HG03045 (cell line): Measurements from ENCODE around the gene RAB11FIP3.
A peak's percentile ranks its signal among the peaks of the same experiment; 100 is the strongest.
"Not testable (repeated sequence)": the region's sequence is repeated elsewhere in the genome, so short reads cannot be mapped to it uniquely, and the experiment has no call there.

Source experiments
- ATAC-seq: cut with Tn5 transposase; IDR thresholded peaks from one replicate; pipeline ENCODE4 v1.9.1; 2021; ENCODE audit warnings: mild to moderate bottlenecking, moderate library complexity; ENCODE audit not compliant: unreplicated experiment

The RAB11FIP3 gene, protein sequence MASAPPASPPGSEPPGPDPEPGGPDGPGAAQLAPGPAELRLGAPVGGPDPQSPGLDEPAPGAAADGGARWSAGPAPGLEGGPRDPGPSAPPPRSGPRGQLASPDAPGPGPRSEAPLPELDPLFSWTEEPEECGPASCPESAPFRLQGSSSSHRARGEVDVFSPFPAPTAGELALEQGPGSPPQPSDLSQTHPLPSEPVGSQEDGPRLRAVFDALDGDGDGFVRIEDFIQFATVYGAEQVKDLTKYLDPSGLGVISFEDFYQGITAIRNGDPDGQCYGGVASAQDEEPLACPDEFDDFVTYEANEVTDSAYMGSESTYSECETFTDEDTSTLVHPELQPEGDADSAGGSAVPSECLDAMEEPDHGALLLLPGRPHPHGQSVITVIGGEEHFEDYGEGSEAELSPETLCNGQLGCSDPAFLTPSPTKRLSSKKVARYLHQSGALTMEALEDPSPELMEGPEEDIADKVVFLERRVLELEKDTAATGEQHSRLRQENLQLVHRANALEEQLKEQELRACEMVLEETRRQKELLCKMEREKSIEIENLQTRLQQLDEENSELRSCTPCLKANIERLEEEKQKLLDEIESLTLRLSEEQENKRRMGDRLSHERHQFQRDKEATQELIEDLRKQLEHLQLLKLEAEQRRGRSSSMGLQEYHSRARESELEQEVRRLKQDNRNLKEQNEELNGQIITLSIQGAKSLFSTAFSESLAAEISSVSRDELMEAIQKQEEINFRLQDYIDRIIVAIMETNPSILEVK

DNA sequence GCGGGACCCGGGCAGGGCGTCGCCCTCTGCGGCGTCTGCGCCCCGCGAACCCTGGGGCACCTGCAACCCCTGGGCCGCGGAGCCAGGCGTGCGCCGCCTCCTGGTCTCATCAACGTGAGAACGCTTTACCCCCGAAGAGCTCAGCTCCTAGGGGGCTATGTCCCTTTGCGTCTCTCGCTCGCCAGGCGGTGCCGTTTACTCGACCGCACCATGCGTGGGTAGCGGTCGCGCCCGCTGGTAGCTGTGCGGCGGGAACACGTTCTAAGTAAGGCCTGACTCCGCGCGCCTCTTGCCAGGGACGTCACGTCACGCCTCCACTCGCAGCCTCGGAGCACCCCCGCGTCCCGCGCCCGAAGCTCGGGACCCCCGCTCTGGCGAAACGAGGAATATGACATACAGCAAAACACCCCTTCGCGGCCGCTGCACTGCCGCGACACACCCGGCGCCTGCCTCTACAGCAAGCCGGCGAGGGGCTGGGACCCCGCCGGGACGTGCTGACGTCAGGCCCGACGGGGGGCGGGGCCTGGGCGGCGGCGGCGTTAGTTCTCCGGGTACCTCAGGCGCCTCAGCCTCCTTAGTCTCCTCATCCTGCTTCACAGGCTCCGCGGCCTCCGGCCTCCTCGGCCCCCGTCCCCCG is at the start of gene RAB11FIP3:
Gene RAB11FIP3, plus strand, starts transcription at position 568 of the 637 bp plus-strand sequence. CDS start 358 bp downstream, outside the sequence.
- ATAC-seq, result peak; percentile 88

DNA sequence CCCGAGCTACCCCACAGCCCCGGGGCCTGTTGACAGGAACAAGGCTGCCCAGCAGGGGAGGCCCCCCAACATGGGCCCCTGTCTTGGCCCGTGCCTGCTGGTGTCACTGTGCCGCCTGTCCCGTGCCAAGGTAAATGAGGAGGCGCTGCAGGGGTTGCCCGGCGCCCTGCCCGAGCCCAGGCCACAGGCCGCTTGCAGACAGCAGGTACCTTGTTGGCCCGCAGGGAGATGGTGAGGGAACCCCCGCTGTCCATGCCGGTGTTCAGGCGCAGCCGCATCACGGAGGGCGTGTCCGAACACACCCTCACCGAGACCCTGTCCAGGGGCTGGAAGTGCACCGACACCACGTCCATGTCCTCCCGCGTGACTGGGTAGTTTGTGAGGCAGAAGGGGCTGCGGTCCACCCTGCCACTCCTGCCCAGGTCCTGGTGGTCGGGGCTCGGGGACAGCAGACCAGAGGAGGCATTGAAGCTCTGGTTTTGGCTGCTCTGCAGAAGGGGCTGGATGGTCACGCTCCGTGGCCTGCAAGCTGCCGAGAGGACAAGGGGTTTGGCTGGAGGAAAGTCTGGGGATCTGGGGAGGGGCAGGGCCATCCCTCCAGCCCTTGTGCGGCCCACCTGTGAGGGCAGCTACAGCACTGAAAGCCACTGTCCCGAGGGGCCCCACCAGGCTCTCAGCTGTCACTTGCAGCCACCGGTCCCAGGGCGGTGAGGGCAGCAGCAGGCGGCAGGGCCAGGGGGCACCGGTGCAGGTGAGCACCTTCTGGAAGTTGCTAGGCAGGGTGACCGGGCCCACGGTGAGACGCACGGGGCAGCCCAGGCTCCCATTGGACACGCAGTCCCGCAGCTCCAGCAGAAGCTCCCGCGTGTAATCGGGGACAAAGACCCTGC is 49.3 kb upstream of the RAB11FIP3 start:
- ATAC-seq, result no peak

DNA sequence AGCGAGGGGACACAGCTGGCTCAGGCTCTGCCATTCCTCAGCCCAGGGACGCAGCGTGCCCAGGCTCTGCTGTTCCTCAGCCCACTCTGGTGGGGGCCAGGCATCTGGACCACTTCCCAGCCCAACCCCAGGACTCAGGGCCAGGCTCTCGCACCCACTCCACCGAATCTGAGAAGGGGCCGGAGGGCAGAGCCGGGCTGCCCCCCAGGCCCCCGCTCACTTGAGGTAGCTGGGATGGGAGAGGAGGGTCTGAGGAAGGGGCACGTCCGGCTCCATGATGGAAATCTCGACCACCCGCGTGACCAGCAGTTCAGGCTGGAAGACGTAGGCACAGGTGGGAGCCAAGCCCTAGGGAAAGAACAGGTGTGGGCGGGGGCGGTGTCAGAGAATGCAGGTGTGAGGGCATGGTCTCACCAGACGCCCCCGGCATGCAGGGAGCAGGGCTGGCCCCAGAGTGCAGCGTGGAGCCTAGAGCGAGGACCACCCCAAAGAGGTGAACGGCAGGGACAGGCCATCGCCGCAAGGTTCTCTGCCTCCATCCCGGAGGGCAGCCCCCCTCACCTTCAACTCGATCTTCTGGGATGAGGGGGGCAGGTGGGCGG is 48.5 kb upstream of the RAB11FIP3 start:
- no peak for ATAC-seq

DNA sequence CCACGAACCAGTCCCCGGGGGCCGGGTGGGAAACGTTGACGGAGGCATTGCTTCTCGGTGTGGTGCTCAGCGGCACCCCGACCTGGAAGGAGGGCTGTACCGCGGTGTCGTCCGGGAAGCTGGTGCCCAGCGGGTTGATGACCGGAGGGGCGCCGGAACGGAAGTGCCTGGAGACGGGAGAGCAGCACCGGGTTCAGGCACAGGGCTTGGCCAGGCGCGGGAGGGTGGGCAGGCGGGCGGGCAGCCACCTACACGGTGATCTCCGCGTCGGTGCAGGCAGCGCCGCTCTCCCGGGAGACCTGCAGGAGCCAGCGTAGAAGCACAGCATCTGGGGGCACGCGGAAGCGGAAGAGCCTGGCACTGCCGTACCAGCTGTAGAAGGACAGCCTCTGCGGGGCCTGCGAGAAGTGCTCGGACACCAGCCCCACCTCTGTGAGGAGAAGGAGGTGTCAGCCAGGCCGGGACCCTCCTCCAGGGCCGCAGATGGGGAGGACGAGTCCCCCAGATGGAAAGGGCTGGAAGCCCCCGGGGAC is 48.0 kb upstream of the RAB11FIP3 start:
- no peak for ATAC-seq

DNA sequence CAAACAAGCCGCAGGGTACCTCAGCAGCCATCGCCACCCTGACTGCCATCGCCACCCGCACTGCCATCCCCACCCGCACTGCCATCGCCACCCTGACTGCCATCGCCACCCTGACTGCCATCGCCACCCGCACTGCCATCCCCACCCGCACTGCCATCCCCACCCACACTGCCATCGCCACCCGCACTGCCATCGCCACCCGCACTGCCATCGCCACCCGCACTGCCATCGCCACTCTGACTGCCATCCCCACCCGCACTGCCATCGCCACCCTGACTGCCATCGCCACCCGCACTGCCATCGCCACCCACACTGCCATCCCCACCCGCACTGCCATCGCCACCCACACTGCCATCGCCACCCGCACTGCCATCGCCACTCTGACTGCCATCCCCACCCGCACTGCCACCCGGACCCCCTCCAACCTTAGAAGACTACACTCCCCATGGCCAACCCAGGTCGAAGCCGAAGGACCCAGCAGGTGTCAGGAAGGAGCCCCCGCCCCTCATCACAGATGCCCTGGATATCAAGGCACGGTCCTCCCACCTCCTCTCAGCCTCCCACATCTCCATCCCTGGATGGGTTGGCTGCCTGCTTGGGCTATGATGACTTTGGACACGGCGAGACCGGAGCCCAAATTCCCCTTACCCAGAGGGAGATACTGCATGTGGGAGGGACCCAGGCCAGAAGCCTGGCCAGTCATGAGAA is 47.2 kb upstream of the RAB11FIP3 start:
- ATAC-seq, result not testable (repeated sequence)

DNA sequence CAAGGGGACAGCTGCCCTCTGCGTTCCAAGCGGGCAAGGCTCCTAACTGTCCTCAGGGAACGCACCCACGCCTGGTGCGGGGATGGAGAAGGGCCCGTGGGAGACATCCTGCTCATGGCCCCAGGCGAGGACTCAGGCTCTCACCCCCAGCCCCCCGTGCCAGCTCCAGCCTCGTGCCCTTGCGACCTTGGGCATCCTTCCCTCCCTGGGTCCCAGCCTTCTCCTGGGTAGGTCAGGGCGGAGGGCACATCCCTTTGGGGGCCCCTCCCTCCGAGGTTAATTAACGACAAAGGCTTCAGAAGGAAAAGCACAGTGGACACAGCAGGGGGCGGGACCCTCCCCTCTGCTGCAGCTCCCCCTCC is 46.6 kb upstream of the RAB11FIP3 start:
- ATAC-seq, result no peak

DNA sequence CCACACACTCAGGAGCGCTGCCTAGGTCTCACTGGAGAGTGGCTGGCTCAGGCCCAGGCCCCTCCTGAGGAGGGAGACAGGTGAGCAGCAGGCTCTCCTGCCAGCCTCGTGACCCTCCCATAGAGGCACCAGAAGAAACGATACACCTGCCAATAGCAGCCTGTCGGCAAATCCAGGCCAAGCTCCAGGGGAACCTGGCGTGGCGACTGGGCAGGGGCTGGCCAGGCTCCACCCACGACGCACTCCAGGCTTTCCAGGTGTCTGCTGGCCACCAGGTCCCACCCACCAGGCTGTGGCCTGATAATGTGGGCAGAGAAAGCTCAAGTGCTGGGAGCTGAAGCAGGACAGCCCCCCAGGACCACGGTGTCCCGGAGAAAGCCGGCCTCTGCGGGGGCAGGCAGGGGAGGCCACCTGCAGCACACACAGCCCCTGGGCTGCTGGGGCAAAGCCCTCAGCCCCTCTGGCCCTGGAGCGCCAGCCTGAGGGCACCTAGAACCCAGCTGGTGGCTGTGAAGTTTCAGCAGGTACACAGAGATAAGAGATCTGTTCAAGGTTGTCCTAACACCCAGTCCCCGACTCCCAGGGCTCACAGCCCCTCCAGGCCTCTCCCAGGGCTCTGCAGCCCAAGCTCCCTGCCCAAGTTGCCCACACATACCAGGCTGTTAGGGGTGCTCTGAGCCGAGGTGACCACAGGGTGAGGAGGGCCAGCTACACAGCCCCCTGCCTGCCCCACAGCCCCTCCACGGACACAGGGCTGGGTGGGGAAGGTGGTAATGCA is 46.1 kb upstream of the RAB11FIP3 start:
- no peak for ATAC-seq

DNA sequence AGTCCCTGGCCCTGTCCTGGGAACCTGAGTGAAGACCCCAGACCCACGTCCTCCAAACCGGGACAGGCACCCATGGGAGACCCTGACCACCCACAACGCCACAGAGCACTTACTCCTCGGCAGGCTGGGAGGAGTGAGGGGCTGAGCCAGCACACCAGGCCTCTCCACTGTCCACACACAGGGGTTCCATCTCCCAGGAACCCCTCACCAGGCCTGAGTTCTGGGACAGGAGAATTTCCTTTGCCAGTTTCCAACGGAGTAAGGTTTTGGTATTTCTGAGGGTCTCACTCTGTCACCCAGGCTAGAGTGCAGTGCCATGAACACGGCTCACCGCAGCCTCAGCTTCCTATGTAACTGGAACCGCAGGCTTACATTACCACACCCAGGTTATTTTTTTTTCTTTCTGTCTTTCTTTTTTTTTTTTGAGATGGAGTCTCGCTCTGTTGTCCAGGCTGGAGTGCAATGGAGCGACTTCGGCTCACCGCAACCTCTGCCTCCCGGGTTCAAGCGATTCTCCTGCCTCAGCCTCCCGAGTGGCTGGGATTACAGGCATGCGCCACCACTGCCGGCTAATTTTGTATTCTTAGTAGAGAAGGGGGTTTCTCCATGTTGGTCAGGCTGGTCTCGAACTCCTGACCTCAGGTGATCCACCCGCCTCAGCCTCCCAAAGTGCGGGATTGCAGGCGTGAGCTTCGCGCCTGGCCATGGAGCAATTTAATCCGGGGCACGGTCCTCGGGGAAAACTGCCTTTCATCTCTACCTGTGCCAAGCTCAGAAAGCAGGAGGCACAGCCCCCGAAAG is 45.3 kb upstream of the RAB11FIP3 start:
- no peak for ATAC-seq

DNA sequence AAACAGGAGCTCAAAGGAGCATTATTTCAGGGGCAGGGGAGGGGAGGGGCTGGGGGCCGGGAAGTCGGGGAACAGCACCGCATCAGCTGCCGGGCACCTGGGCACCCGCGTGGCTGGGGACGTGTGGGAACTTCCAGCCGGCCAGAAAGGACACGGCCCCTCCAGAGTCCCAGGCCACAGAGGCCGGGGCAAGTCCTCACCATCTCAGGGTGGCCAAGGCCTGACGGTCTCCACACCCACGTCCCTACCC is 44.8 kb upstream of the RAB11FIP3 start:
- ATAC-seq, result no peak

DNA sequence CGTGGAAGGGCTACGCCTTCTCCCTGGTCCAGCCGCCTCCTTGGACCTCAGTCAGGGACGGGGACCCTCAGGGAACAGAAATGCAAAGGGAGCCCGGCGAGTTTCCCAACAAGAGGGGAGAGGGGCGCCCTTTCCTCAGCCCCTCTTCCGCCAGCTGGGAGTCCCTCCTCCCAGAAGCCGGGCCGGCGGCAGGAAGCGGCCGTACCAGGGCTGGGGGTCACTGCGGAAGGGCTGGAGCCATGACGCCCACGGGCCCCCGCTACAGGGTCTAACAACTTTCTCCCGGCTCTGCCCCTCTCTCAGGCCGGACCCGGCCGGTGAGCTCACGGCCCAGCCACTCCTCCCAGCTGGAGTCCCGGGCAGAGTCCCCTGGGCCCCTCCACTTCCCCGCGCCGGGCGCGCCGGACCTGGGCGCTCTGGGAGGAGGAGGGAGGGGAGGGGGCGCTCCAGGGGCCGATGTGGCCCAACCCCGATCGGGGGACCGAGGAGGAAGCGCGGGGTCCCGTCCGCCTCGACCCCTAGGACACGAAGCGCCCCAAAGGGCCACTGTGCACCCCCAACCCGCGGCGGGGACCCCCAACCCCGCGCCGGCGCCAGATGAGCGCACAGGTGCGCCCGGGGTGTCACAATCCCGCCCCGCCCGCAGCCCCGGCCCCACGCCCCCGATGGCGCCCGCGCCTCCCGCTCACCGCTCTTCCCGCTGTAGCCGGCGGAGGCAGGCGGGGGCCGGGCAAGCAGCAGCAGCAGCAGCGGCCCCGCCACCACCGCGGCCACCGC is 44.2 kb upstream of the RAB11FIP3 start:
- ATAC-seq, result peak; percentile 12

DNA sequence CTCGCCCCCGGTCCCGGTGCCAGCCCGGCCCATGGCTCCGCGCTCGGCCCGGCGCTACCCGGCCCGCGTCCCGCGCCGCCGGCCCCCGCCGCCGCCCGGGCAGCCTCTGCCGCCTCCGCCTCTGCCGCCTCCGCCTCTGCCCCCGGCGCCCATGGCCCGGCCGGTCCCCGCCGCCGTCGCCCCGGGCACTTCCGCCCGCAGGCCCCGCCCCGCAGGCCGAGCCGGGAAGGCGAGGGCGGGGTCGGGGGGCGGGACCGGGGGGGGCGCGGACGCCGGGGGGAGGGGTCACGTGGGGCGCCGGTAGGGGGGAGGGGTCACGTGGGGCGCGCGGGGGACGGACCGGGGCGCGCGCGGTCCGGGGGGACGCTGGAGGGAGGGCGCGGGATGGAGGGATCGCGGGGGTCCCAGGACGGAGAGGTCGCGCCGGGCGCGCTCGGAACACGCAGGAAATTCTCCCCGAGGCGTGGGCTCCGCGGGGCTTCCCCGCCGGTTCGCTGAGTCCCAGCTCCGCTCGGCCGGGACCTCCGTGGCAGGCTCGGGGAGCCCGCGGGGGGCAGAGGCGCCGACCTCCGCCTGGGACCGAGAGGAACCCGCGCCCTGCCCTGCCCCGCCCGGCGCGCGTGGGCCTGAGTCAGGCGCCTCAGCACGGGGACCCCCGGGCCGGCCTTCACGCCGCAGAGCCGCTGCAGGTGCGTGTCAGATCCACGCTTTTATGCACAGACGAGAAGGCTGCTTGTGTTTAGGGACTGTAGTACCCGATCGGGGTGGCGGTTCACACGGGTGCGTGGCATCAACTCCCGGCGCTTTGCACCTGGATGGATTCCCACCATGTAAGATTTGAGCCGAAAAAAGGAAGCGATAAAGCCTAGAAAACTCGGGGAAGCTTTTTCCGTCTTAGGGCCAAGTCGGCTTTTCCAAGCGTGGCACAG is 43.4 kb upstream of the RAB11FIP3 start, which contains the start of gene PGAP6:
Gene PGAP6, minus strand, starts transcription at position 190 of the 929 bp plus-strand sequence. Its CDS starts 157 bp downstream, at position 33.
- peak; percentile 62 for ATAC-seq

DNA sequence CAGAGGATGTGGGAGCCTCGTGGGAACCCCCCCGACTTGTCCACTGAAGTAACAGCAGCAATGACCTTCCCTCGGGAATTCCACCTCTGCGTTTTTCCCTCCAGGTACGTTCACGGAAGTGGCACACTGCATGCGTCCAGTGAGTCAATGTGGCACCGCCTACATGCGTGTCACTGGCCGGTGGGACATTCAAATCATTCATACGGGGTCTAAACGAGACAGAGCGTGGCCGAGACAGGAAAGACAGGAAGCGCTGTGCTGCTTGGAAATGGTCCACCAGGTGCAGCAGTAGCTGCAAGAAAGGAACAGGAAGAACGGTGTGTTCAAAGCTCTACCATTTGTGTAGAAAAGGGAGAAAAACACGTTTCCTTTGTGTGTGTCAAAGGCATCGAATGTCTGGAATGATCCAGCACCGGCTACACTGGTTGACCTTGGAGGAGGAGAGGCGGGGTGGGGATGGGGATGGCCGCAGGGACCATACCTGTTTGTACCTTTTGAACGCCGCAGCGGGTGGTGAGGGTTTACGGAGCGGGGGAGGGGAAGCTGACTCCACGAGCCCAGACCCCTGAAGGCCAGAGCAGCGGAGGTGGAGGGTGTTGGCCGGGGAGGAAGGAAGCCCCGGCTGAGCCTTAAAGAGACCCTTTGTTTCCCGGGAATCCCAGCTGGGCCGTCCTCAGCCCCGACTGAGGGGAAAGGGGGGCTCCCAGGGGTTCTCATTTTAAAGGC is 42.0 kb upstream of the RAB11FIP3 start:
- ATAC-seq, result no peak

DNA sequence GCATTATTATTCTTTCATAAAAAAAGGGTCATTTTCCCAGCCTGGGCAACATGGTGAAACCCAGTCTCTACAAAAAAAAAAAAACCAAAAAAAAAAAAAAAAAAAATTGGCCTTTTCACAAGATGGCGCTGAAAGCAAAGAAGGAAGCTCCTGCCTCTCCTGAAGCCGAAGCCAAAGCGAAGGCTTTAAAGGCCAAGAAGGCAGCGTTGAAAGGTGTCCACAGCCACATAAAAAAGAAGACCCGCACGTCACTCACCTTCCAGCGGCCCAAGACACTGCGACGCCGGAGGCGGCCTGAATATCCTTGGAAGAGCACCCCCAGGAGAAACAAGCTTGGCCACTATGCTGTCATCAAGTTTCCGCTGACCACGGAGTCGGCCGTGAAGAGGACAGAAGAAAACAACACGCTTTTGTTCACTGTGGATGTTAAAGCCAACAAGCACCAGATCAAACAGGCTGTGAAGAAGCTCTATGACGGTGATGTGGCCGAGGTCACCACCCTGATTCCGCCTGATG is 38.8 kb upstream of the RAB11FIP3 start:
- ATAC-seq, result no peak

DNA sequence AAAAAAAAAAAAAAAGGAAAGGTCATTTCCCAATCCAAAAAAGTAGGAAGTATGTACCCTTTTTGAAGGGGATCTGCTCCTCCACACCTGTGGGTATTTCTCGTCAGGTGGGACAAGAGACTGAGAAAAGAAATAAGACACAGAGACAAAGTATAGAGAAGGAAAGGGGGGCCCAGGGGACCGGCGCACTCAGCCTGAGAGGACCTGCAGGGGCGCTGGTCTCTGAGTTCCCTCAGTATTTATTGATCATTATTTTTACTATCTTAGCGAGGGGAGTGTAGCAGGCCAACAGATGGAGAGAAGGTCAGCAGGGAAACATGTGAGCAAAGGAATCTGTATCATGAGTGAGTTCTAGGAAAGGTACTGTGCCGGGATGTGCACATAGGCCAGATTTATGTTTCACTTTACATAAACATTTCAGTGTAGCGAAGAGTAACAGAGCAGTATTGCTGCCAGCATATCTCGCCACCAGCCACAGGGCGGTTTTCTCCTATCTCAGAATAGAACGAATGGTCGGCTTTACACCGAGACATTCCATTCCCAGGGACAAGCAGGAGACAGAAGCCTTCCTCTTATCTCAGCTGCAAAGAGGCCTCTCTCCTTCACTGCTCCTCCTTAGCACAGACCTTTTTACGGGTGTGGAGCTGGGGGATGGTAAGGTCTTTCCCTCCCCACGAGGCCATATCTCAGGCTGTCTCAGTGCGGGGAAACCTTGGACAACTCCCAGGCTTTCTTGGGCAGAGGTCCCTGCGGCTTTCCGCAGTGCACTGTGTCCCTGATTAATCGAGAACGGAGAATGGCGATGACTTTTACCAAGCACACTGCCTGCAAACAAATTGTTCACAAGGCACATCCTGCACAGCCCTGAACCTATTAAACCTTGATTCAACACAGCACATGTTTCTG is 37.4 kb upstream of the RAB11FIP3 start:
- ATAC-seq, result not testable (repeated sequence)
